Neural crest cell (in vitro differentiated cells): Measurements from ENCODE around the gene DPM2. TPM values are rescaled to one million over a fixed set of nuclear protein-coding genes. Genes with fewer than 3 reads are reported as not detected.

Experiments used
- DNase-seq: peaks from one replicate; pipeline ENCODE4 v3.0.0; 2021; ENCODE audit warnings: low read depth, mixed read lengths, low spot score
- H3K27ac Mint-ChIP-seq: one replicate; pipeline ENCODE4 v1.8.0; 2021; ENCODE audit warnings: mild to moderate bottlenecking, mixed read lengths; ENCODE audit not compliant: unreplicated experiment
- H3K27me3 Mint-ChIP-seq: 2 replicates; pipeline ENCODE4 v1.8.0; 2021; ENCODE audit warnings: low read depth, mild to moderate bottlenecking, mixed read lengths
- H3K36me3 Mint-ChIP-seq: 2 replicates; pipeline ENCODE4 v1.8.0; 2021; ENCODE audit warnings: low read depth, mild to moderate bottlenecking, mixed read lengths
- H3K4me1 Mint-ChIP-seq: 2 replicates; pipeline ENCODE4 v1.8.0; 2021; ENCODE audit warnings: mixed read lengths
- H3K4me3 Mint-ChIP-seq: one replicate; pipeline ENCODE4 v1.8.0; 2021; ENCODE audit warnings: mild to moderate bottlenecking, mixed read lengths
- H3K9me3 Mint-ChIP-seq: 2 replicates; pipeline ENCODE4 v1.8.0; 2021; ENCODE audit warnings: mixed read lengths
- CTCF ChIP-seq: fragments of 200-600 bp; sonication (generic); conservative IDR thresholded peaks from 2 replicates; pipeline ENCODE4 v1.5.0; 2021; ENCODE audit warnings: antibody characterized with exemption, mild to moderate bottlenecking
- total RNA-seq: library from RNA; stranded (reverse); gene quantifications from 2 replicates; pipeline ENCODE4 v1.2.1, GENCODE V29; 2021

Gene DPM2
- total RNA-seq, 1 donor from 2014 or later = 52.2 TPM

- no peaks in the 10 kb centered on the region for H3K9me3 Mint-ChIP-seq
- peaks cover 4% of the 10 kb centered on the region for H3K27me3 Mint-ChIP-seq
- no peak overlapping the region for H3K27ac Mint-ChIP-seq
- H3K4me3 Mint-ChIP-seq = no peak overlapping the region
- no peak for TF ChIP-seq CTCF
- H3K36me3 Mint-ChIP-seq = peaks cover 6% of the 10 kb centered on the region
- no peak for DNase-seq
- peaks cover 31% of the 10 kb centered on the region for H3K4me1 Mint-ChIP-seq
Observed at GRCh38 chr9:127941961-127942215, 4.2 kb upstream of the DPM2 start.

- Mint-ChIP-seq H3K36me3 (peaks cover 6% of the 10 kb centered on the region), H3K4me3 (peak overlapping the region; percentile 39), H3K27ac (no peak overlapping the region), H3K4me1 (peaks cover 34% of the 10 kb centered on the region), H3K9me3 (no peaks in the 10 kb centered on the region), H3K27me3 (peaks cover 4% of the 10 kb centered on the region)
- TF ChIP-seq CTCF = no peak
- DNase-seq = no peak
Observed at GRCh38 chr9:127941062-127941960, 3.7 kb upstream of the DPM2 start.

GRCh38 chr9:127940593-127940992 lies 2.9 kb upstream of the DPM2 start:
- no peaks in the 10 kb centered on the region for H3K9me3 Mint-ChIP-seq
- peak overlapping the region; percentile 39 for H3K4me3 Mint-ChIP-seq
- peaks cover 41% of the 10 kb centered on the region for H3K4me1 Mint-ChIP-seq

GRCh38 chr9:127938298-127938690 lies 640 bp upstream of the DPM2 start:
- H3K9me3 Mint-ChIP-seq = no peaks in the 10 kb centered on the region
- peaks cover 44% of the 10 kb centered on the region for H3K4me1 Mint-ChIP-seq
- TF ChIP-seq CTCF = no peak
- peak overlapping the region; percentile 81 for H3K4me3 Mint-ChIP-seq
- peaks cover 3% of the 10 kb centered on the region for H3K36me3 Mint-ChIP-seq
- H3K27ac Mint-ChIP-seq = peak overlapping the region; percentile 57
- H3K27me3 Mint-ChIP-seq = peaks cover 6% of the 10 kb centered on the region
- DNase-seq = no peak

More at GRCh38 chr9:127940593-127940992, 2.9 kb upstream of the DPM2 start:
- no peak overlapping the region for H3K27ac Mint-ChIP-seq
- no peak for TF ChIP-seq CTCF
- H3K27me3 Mint-ChIP-seq = peaks cover 6% of the 10 kb centered on the region
- no peak for DNase-seq
- H3K36me3 Mint-ChIP-seq = peaks cover 6% of the 10 kb centered on the region

- DNase-seq = no peak
- TF ChIP-seq CTCF = no peak
- no peaks in the 10 kb centered on the region for H3K9me3 Mint-ChIP-seq
- H3K27me3 Mint-ChIP-seq = peaks cover 9% of the 10 kb centered on the region
- H3K4me1 Mint-ChIP-seq = peaks cover 38% of the 10 kb centered on the region
- no peaks in the 10 kb centered on the region for H3K36me3 Mint-ChIP-seq
- peak overlapping the region; percentile 99 for H3K4me3 Mint-ChIP-seq
- peak overlapping the region; percentile 82 for H3K27ac Mint-ChIP-seq
Observed at GRCh38 chr9:127937056-127937387, 632 bp downstream of the DPM2 start.
